Amniotic stem cell (primary cell): ENCODE data around the gene TBC1D2.

Experiments used
- DNase-seq: peaks from one replicate; lab custom pipeline; 2025; lab: John Stamatoyannopoulos, UW

Gene TBC1D2

DNA sequence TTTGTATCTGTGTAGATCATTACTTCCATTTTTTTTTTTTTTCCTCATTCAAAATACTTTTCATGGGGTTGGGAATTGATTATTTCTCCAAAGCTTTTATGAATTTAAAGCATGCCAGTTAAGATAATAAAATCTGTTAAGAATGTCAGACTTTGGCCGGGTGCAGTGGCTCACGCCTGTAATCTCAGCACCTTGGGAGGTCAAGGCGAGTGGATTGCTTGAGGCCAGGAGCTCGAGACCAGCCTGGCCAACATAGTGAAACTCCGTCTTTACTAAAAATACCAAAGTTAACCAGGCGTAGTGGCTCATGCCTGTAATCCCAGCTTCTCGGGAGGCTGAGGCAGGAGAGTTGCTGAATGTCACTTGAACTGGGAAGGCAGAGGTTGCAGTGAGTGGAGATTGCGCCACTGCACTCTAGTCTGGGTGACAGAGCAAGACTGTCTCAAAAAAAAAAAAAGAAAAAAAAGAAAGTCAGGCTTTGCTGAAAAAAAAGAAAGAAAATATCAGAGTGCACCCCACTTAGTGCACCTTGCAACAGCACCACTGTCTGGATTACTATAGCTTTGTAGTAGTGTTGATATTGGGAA is 18.5 kb downstream of the TBC1D2 start:
- no peak for DNase-seq

DNA sequence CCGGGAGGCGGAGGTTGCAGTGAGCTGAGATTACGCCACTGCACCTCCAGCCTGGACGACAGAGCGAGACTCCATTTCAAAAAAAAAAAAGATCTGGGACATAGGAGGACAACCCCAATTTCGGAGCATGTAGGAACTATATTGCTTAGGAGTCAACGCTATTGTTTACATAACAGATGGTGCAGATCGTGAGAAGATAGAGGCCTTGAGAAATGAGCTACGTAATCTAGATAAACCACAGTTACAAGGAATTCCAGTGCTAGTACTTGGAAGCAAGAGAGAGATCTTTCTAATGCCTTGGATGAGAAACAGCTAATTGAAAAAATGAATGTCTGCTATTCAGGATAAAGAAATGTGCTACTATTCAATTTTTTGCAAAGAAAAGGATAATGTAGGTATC is 20.3 kb downstream of the TBC1D2 start:
- DNase-seq, result no peak

DNA sequence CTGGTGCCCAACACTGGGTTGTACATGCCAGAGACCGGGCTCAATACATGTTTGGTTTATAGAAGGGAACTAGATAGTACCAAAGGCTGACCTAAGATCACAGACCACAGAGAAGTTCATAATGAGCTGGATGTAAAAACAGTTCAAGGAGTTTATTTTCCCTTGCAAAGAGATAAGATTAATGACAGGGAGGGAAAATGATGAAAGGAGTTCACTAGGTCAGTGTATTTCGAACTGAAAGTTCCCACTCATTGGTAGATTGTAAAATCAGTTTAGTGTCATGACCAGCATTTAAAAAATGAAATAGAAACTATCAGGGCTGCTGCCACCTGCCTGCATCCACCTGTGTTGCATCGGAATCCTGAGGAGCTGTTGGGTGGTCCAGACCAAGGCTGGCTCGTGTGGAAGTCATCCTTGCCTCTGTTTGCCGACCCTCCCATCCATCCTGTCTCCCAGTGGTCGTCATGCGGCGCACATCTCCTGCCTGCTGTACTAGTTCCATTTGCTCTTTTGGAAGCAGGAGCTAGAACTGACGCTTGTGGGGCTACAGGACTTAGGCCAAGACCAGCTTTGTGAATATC is 21.1 kb downstream of the TBC1D2 start:
- no peak for DNase-seq

DNA sequence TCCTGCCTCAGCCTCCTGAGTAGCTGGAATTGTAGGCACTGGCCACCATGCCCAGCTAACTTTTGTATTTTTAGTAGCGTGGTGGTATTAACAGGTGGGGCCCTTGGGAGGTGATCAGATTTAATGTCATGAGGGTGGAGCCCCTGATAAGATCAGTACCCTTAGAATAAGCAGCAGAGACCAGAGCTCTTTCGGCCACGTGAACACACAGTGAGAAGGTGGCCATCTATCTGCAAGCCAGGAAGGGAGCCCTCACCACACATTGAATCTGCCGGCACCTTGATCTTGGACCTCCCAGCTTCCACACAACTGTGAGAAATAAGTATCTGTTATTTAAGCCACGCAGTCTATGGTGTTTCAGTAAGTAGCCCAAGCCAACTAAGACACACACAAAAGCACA is 22.5 kb downstream of the TBC1D2 start:
- DNase-seq, result no peak

DNA sequence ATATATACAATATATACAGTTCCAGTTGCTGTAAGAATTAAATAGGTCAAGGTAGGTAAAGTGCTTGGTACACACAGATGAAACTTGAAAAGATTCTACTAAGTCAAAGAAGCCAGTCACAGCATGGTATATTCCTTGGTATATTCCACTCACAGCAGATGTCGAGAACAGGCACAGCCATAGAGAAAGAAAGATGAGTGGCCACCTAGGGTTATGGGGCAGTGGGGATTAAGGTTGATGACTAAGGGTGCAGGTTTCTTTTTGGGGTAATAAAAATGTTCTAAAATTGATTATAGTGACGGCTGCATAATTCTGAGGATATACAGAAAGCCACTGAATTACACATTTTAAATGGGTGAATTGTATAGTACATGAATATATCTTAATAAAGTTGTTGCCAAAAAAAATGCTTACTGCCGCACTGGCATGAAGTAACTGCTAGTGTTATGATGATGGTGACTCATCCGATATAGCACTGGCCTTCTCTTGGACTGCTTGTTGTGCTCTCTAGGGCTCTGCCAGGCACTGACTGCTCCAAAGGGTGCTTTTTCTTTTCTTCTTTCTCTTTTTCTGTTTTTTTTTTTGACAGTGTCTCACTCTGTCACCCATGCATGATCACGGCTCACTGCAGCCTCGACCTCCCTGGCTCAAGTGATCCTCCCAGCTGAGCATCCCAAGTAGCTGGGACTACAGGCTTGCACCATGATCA is 23.5 kb downstream of the TBC1D2 start:
- DNase-seq, result peak; percentile 39

DNA sequence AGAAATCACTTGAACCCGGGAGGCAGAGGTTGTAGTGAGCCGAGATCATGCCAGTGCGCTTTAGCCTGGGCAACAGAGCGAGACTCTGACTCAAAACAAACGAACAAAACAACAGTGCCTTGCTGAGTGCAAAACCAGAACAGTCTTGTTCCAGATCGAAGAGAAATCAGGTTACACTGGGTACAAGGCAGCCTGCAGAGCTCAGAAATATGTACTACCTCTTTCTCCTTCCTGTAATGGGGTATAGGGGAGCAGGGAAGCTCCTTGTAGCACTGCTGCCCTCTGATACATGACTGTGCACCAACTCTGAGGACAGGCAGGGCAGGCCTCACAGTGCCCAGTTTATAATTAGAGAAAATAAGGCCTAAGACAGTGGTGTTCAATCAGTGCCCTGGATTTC is 24.7 kb downstream of the TBC1D2 start:
- no peak for DNase-seq

DNA sequence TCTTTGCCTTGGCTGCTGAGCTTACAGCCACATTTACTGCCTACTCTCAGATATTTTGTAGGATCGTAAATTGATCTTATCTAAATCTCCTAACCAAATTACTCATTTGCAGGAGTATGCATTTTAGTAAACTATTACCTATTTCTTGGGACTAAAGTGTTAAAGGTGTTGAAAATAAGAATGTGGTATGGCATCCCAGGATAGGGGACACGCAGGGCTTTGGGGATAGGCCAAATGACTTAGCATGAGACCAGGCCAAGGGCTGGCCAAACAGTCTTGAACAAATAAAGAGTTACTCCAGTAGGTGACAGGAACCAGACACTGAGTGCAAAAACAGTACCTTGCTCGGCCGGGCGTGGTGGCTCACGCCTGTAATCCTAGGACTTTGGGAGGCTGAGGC is 25.1 kb downstream of the TBC1D2 start:
- no peak for DNase-seq

DNA sequence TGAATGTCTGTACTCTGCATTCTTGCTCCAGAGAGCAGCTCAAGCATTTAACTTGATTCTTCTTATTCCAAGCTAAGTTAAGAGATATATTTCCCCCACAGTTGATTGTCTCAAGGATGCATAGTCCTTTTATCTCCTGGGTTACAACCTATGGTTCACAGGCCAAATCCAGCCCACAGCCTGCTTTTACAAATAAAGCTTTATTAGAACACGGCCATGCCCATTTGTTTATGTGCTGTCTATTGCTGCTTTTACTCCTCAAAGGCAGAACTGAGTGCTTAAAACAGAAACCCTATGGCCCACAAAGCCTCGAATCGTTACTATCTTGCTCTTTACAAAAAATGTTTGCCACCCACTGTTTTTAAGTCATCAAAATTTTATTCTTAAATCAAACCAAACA is 25.8 kb downstream of the TBC1D2 start:
- DNase-seq, result no peak

DNA sequence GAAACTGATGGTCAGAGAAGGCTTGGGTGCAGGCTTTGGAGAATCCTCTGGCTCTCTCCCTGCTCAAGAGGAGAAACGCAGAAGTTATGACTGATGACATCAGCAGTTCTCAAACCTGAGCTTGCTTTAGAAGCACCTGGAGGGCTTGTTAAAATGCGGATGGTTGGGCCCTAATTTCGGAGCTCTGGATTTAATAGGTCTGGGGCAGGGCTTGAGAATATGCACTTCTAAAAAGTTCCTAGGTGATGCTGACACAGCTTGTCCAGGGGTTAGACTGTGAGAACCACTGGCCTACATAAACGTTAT is 26.4 kb downstream of the TBC1D2 start:
- no peak for DNase-seq

DNA sequence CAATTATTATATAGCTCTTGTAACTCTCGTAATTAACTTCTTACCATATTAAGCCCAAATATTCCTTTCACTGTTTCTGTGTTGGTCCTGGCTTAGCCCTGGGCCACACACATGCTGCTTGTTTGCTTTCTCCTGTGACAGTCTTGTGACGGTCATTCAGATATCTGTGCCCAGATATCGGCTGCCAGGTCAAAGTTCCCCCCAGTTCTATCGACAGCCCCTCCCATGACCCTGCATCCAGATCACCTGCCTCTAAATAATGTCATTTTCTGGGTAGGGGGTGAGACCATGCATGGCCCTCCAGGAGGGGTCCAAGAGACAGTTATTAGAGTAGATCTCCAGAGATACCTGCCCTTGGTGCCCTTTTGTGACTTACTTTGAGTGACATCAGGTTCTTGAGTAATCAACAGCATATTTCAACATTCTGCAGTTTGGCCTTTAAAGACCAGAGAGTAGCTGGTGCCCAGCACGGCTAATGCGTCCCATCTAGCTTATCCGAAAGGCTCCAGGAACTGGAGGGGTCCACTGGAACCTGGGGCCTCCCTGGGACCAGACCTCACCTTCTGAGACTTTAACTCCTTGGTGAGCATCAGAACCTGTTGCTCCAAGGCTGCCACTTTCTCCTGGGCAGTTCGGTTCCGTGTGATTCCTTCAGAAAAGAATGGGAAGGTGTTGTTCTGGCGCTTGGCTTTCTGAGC is 26.9 kb downstream of the TBC1D2 start:
- no peak for DNase-seq

DNA sequence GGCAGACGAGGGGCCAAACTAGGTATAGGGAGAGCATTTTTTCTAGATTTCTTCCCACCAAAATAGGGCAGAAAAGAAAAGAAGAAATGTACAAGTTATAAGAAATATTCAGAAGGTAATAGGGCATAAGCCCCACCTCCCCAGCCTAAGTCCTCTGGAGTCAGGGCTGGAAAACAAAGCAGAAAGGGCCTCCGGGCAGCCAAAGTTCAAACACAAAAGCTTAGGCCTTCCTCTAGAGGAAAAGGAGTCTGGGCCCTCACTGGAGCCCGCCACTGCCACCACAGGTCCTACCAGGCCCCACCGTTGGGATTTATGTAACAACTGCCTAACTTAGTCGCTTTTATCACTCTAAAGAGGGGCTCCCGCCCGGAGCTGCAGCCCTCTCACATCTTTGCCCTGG is 27.6 kb downstream of the TBC1D2 start:
- DNase-seq, result no peak

DNA sequence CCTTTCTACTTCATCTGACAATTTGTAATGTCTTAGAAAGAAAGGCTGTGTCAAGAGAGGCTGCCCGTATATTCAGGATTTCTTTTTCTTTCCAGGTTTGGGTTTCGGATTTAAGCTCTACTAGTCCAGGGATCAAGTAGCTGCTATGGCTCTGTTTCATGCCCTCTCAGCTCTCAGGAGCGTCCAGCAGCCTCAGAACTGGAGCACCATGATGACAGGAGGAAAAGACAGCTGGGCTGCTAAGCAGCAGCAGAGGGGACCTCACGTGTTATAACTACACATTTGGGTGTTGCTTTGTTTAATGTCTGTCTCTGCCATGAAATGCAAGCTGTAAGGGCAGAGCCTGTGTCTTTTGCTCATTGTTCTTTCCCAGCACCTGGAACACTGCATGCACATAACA is 28.5 kb downstream of the TBC1D2 start:
- no peak for DNase-seq

DNA sequence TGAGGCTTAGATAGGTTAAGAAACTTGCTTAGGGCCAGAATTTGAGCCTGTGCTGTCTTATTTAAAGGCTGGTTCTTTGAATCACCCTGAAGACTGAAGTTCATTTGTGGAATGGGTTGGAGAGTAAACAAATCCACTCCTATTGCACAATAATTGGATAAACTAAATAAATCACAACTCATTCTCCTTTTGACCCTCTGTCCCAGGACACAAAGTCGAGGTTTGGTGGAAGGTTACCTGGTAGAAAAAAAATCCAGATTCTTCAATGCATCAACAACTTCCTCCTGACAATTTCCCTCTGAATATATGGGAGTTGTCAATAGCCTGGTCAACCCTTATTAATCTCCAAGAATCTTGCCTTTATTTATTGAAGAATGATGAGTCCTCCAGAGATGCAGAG is 28.9 kb downstream of the TBC1D2 start:
- DNase-seq, result no peak

DNA sequence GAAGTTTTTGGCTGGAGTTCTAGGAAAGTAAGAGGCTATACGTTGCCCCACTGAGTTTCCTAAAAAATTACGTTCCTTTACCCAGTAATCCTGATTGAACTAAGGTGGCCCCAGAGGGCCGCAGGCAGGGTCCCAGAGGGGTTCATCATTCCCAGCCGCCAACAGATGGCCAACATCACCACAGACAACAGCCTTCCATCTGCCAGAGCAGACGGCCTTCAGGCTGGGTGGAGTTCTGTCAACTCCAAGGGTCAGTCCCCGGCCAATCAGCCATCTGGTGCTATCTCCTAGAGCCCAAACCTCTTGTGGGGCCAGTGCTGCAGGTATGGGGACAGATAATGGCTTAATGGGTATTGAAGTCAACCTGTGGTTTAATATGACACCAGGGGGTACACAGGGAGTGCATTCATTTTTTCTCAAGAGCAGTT is 30.4 kb downstream of the TBC1D2 start:
- DNase-seq, result no peak

DNA sequence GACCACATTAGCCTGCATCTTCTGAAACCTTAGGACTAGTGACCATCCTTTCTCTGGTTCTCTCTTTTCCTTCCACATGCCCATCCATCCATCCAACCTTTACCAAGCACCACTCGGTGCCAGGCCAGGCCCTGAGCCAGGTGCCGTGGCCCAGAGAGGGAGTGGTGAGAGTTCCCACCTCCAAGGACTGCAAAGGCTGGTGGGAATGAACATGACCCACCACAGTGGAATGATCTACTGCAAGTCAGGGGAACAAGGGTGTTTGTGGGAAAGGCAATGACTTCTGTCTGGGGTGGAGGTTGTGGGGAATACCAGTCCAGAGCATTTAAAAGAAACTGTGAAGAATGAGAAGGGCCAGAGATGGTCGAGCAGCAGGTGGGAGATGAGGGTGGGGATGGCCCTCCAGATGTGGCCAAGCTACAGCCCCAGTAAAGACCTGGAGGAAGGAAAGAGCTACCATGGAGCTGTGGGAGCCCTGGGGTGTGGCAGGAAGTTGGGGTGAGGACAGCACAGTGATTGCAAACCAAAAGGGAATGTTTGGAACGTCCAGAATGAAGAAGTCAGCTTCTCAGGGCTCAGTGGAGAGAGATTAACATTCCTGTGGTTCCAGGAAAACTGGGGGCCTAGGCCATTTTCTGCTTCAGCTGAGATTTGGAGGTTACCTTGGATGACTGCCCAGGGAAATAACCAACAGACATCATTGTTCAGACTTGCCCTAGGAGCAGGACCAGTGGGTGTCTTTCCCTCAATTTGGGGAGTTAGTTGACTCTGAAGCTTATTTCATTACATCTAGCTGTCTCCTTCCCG is 32.4 kb downstream of the TBC1D2 start:
- peak; percentile 79 for DNase-seq

DNA sequence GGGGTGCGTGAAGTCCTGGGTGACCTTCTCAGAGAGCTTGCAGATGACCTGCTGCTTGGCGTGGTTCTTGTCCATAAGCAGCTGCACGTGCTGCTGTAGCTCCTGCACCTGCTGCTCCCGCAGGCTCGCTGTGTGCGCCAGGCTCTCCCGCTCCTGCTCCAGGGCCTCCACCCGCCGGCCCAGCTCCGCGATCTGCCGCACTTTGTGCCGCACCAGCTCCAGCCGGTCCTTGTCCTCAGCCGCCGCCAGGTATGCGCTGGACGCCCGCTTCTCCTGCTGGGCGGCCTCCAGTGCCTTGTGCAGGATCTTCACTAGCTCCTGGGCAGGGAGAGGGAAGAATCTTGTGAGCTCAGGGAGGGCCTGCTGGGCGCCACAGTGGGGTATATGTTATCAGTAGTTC is 34.5 kb downstream of the TBC1D2 start:
- DNase-seq, result no peak

DNA sequence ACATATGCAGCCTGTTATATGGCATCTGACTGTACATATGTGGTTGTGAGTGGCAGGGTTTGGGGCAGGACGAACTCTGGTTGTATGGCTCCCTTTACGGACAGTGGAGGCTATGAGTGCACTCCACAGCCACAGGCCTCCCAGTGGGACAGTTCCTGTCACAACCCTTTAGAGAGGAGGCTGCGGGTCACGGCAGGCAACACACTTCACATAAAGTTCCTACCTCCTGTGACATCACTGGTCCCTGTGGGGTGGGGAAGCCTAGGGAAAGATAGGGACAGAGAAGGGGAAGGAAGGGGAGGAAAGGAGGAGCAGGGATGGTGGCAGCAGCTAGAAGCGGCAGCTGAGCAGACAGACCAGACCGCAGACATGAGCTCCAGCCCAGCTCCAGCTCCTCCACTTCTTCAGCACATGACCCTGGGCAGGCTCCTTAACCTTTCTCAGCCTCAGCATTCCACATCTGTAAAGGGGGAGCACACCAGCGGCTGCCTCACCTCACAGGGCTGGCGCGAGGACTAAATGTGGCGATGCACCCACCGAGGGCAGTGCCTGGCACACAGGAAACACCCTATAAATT is 35.6 kb downstream of the TBC1D2 start:
- no peak for DNase-seq

DNA sequence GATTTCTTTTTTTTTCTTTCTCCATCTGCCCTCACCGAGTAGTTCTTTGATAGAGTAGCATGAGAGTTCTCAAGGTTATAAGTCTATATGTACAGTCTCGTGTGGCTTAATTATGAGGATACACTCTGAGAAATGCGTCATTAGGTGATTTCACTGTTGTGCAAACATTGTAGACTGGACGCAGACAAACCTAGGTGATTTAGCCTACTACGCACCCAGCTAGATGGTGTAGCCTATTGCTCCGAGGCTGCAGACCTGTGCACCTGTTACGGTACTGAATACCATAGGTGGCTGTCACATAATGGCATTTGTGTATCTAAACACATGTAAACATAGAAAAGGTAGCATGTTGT is 36.1 kb downstream of the TBC1D2 start:
- no peak for DNase-seq

DNA sequence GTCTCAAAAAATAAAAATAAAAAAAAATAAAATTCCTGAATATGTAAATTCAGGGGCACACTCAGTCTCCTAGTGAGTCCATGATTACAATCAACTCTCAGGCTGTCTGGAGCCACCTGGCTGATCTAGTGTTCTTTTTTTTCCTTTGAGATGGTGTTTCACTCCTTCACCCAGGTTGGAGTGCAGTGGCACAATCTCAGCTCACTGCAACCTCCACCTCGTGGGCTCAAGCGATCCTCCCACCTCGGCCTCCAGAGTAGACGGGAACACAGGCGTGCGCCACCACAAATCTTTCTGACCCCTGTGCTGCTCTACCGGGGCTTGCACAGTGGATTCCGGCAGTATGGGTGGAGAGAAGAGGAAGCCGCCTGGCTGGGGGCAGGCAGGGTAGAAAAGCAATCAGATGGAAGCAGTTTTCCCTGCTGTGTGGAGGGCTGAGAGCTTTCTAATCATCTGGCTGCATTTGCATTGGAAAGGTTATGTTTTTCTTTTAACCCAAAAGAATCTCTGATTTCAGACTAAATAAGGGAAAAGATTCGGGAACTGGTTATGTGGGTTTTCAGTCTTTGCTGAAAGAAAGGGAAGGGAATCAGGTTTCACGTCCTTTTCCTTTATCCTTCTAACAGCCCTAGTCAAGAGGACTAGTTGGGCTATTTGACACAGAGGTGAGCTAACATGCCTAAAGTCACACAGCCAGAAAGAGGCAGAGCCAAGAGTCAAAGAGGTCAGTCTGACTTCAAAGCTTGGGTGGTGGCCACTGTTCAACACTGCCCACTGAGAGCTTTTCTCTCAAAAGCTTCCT is 36.7 kb downstream of the TBC1D2 start:
- no peak for DNase-seq

DNA sequence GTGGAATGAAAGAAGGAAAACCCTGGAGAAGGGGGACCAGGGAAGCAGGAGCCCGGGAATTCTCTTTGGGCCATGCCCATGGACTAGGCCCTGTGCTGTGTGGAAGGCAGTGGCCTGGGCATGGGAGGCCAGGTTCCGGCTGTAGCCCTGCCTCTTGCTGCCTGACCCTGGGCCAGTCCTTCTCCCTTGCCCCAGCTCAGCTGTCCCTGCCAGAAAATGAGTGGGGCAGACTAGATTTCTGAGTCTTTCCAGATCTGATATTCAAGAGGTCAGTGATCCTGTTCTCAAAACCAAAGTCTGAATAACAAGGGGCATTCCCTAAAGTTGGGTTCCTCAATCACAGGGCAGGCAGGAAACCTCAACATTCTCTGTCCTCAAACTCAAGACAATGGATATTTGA is 38.2 kb downstream of the TBC1D2 start:
- no peak for DNase-seq

DNA sequence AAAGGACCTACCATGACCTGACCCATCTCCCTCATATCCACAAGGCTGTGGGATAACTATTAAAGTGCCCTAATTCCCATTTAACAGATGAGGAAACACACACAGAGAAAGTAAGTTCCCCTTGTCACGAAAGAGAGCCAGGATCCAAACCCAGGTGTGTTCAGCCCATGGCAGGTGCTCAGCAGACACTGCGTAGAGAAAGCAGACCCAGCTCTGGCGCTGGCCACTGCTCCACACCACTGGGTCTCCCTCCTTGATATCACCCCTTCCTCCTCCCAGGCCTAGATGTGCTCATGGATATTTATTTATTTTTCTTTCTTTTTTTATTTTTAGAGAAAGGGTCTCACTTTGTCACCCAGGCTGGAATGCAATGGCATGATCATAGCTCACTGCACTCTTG is 39.1 kb downstream of the TBC1D2 start:
- no peak for DNase-seq
